Suprapubic skin (tissue), 4 donors: Measurements from ENCODE around the gene DAB2IP.

Experiments used
- CTCF ChIP-seq, 2 donors: fragments of 200-600 bp in 1 of 2; fragments of 450-650 bp in 1 of 2; sonication (generic) in 1 of 2; IDR thresholded peaks; one replicate each; pipeline ENCODE4 v1.5.1; 2016 to 2019; ENCODE audit warnings: antibody characterized with exemption in 2 of 2, mild to moderate bottlenecking in 1 of 2, moderate library complexity in 1 of 2
- EP300 ChIP-seq: sonication (generic); formaldehyde crosslinking; IDR thresholded peaks from one replicate; pipeline ENCODE4 v1.6.1; 2017; ENCODE audit warnings: antibody characterized with exemption
- POLR2A ChIP-seq, 2 donors: fragments of 450-650 bp; IDR thresholded peaks; one replicate each; pipeline ENCODE4 v1.6.1; 2017; ENCODE audit warnings: antibody characterized with exemption in 2 of 2, mild to moderate bottlenecking in 2 of 2, moderate library complexity in 2 of 2
- POLR2AphosphoS5 ChIP-seq, 3 donors: sonication (generic); formaldehyde crosslinking; IDR thresholded peaks; one replicate each; pipeline ENCODE4 v1.6.1; 2017; ENCODE audit warnings: antibody characterized with exemption in 3 of 3

- TF ChIP-seq CTCF (IDR thresholded peaks at IDR 0.05), result no peak
- no peak for TF ChIP-seq POLR2AphosphoS5 (IDR thresholded peaks at IDR 0.05)
- no peak for TF ChIP-seq EP300
- no peak for TF ChIP-seq POLR2A (IDR thresholded peaks at IDR 0.05)
Observed at GRCh38 chr9:121688146-121688680, 36.8 kb downstream of the DAB2IP start.
